Middle frontal gyrus (tissue), 1 donor: ENCODE measurements around the gene RCVRN.
A peak's percentile ranks its signal among the peaks of the same experiment; 100 is the strongest.
"Not testable (repeated sequence)": the region's sequence is repeated elsewhere in the genome, so short reads cannot be mapped to it uniquely, and the experiment has no call there.

Source experiments
- DNase-seq: peaks from one replicate; pipeline ENCODE4 v3.0.0-alpha.2; 2015; ENCODE audit warnings: low spot score; ENCODE audit errors: extremely low spot score

Gene RCVRN

DNA sequence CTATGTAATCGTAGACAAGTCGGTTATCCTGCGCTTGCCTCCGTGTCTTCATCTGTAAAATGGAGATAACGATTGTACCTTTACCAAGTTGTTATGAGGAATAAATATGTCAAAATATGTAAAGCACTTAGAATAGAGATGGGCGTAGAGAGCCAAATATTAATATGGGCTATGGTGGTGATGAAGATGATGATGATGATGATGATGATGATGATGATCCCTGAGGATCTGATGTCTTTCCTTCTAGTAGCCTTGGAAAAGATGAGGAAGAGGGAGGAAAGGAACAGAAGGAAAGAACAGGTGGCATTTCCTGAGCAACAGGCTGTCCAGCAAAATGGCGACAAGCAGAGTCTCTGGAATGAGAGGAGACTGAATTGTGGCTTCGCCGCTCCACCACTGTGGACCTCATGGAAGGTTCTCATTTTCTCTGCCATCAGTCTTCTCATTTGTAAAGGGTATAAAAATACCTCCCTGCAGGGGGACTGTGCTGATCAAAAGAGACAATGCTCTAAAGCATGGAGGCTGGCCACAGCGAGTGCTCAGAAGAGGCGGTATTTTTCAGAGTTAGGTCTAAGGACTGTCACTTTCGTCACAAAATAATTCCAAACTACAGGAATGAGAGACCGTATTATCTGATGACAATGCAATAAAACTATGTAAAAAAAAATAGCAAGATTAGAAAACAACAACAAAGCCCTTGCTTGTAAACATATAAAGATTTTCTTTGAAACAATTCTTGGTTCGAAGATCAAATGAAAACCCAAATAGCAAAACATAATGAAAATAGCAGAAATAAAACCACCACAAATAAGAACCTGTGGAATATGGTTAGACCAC, 17.2 kb upstream of the RCVRN start:
- no peak for DNase-seq

DNA sequence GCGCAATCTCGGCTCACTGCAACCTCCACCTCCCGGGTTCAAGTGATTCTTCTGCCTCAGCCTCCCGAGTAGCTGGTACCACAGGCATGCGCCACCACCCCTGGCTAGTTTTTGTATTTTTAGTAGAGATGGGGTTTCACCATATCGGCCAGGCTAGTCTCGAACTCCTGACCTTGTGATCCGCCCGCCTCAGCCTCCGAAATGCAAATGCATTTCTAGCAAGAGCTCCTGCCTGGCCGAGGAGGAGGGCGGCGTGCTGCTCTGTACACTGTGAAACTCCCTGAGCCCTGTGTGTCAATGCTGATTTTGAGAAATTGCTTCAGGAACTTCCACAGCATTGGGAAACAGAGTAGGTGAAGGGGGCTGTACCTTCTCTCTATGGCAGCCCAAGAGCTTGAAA, 16.1 kb upstream of the RCVRN start:
- DNase-seq, result not testable (repeated sequence)

DNA sequence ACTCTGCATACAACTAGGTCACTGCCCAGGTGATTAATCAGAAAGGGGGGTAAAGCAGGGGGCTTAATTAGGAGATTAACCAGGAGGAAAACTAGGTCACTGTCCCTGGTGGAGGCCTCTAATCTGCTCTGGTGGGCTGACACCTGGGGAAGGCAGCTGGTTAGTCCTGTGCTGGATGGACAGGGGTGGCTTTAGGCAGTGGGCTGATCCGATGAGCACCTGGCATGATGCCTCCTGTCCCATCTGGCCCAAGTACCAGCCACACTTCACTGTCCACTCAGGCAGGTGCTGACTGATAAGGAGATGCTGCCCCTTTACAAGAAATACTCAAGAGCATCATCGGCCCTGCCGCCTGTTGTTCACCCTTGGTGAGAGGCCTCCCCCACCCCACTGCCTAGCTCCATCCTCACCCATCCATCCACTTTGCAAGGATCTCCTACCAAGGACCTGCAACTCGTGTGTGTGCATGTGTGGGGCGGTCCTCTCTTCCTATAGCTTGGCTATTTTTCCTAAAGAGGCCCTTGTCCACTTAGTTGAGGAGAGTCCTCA, 13.8 kb upstream of the RCVRN start:
- no peak for DNase-seq

DNA sequence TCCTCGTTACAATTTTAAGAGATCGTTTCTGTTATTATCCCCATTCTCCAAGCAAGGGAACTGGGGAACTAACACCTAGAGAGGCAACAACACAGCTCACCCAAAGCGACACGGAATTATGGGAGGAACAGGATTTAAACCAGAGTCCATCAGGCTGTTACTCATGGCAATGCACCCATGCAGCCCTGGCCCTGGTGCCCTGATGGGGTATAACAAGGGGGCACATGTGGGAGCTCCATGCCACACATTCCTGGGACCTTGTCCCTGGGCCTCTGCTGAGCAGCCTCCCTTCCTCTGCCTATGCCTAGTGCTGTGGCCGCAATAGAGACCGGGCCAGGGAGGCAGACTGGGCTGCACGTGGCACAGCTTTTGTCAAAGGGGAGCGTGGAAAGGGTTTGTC, 13.3 kb upstream of the RCVRN start:
- DNase-seq, result no peak

DNA sequence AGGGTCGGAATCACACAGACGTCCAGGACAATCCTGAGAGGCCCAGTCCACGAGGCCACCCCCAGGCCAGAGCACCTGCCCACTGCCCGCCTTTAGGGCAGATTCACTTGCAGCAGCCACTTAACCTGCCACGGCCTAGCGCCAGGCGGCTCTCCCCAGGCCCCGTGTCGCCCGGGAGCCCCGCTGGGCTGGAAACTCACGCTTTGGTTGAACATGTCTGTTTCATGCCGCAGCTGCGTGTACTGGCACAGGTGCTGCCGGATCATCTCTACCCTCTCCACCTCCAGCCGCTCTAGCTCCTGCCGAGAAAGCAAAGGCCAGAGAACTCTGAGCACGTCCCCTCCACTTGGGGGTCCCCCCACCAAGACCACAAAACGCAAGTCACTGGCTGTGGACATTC, 12.7 kb upstream of the RCVRN start:
- no peak for DNase-seq

DNA sequence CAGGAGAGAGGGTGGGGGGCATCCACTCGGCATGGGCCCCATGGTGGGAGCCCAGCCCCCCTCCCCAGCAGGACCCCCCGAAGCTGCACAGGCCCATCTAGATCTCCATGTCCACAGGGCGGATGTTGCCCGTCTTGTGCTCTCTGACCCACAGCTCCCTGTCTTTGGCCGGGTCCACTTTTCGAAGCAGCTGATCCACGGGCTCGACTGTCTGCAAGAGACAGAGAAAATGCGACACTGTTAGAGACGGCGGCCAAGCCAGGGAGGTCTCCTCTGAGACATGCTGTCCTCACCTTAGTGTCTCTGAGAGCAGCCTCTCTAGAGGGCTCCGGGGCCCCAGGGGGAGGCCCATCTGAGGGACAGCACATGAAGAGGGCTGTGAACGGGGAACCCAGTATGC, 12.1 kb upstream of the RCVRN start:
- DNase-seq, result no peak

DNA sequence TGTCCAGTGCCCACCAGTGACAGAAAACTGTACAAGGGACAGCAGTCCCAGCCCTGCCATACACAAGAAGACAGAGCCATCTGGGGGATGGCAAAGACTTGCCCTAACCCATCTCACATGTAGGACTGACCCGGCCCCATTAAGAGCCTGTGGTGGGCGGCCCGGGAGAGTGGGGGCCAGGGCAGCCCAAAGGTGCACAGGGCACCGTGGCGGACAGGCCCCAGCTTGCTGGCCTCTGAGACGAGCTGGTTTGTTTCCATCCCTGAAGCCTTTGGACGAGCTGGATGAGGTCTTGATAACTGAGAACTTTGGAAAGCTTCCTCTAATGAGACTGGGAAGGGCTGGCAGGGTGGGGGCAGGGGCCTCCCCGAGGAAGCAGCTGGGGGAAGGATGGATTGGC, 11.0 kb upstream of the RCVRN start:
- no peak for DNase-seq

DNA sequence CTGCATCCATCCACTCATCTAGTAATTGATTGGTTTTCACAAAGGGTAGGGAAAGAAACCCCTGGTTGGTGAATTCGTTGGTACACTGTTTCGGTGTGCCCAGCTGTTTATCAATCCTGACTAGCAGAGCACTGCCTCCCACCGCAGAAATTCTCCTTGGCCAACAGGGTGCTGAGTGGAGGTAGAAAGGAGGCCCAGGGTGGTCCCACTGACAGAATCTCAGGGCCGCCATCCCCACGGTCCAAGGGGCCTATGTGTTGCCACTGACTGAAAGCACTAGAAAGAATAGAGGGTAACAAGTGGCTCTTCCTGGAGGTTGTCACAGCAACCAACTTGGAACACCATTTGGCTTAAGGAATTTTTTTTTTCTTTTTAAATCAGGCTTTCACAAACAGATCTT, 8.4 kb upstream of the RCVRN start:
- no peak for DNase-seq

DNA sequence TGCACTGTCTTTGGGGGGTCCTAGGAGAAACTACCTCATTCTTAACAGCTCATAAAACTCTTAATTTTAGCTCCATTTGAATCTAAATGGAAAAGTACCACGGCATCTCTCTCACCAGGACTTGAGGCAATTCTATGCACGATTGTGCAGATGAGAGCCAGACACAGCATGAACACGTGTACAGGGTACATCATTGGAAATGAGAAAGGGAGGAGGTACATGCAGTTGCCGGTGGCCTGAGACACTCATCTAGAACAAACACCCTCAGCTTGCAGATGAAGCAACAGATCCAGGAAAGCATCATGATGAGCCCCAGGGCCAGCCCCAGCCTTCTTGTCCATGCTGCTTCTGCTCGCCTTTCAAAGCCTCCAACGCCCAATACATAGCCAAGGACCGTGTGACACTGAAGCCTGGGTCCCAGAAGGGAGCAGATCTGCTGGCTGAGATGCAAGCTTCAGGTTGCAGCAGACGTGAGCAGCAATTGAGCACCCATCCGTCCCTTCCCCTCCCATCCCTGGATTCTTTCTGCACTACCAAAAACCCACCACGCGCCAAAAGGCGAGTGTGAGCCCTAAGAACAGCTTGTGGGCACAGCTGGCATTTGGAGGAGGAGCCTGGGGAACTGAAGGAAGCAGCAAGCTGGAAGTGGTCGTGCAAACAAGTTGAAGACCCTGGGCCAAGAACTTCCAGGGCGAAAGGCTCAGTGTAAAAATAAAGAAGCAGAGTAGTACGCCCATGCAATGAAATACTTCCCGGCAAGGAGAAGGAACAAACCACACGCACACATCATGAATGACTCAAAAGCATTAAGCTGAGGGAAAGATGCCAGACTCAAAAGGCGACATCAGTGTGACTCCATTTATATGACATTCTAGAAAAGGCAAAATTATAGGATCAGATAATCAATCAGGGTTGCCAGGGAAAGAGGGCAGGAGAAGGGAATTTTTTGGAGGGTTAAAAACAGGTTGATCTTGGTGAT, 7.3 kb upstream of the RCVRN start:
- peak; percentile 41 for DNase-seq

DNA sequence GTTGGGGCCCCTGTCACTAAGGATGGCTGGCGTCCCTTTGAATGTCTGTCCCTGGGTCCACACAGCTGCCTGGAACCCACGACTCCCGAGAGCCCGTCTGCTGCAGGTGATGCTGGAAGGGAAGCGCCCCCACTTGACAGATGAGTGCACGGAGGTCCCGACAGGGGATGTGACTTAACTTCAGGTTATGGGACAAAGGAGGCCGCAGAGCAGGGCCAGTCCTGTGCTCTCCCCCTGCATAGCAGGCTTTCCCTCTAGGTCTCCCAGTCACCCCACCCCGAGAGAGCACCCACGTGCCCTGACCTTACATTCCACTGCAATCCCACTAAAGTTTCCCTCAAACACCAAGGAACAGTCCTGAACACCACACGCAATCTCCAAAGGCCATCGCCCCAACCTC, 6.0 kb upstream of the RCVRN start:
- DNase-seq, result no peak

DNA sequence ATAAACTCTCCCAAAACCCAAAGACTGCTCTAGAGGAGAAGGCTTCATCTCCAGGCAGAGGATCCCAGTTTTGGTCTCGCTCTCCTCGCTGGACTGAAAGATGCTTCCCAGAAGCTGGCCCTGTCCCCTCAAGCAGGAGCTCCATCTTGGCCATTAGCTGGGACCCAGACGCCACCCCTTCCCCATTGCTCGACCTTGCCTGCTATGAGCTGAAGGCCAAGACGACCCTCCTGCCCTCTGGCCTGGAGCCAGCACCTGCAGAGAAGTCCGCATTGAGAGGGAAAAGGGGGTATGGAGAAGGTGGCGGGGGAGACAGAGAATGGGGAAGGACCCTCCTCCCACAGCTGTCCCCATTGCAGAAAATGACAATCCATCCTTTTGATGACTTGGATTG, 3.6 kb upstream of the RCVRN start:
- no peak for DNase-seq

DNA sequence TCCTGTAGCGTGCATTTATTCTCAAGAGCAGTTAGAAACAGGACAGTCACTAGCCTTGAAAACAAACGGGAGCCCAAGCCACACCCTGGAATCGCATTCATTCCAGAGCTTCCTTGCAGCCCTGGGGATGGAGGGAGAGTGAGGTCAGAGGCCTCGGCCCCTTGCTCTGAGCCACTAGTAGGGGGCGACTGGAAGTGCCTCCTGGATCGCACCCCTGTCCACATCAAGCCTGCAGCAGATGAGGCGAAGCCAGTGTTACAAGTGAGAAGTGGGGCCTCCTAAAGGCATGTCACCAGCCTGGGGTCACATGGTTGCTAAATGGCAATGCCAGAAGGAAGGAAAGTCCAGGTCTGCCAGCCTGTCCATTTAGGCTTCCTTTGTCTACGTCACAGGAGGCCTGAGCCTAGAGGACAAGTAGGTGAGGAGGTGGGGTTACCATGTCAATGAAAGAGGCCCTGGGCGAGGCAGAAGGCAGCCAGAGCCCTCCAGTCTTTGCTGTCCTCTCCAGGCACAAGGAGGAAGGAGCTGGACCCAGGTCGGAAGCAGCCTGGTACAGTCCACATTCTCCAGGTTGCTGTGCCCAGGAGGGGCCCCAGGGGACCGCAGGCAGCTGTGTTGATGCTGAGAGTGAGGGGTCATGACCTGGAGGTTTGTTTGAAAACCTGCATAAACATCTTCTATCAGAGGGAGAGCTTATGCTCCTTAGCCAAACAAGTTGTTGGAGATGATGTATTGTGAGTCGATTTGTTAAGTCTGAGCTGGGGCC, 3.0 kb upstream of the RCVRN start:
- no peak for DNase-seq

DNA sequence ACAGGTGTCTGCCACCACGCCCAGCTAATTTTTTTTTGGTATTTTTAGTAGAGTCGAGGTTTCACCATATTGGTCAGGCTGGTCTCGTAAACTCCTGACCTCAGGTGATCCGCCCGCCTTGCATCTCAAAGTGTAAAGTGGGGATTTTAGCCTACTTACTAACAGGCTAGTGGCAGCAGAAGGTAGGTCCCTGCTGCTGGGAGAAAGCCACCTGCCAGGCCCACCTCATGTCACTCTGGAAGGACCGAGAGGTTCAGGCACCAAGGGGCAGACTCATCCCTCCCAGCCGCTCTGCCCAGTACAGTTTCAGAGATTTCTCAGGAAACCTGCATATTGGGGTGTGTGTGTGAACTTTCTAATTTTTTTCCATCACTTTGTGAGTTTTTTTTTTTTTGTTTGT, 2.1 kb upstream of the RCVRN start:
- no peak for DNase-seq

DNA sequence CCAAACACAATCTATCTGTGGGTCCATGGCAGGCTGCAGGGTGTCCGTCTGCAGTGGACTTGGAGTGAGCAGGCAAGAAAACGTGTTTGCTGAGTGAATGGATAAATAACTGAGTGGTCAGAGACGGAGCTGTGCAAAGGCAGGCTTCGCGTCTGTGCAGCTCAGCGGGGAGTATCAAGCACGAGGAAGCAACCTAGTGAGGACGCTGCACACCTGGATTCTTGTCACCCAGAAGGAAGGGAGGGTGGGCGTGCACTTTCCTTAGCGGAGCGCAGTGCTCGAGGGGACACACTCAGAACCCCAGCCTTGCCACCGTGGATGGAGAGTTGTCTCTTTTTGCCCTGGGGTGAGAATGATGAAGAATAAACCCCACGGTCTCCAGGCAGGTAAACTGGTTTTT, 1.5 kb upstream of the RCVRN start:
- DNase-seq, result no peak

DNA sequence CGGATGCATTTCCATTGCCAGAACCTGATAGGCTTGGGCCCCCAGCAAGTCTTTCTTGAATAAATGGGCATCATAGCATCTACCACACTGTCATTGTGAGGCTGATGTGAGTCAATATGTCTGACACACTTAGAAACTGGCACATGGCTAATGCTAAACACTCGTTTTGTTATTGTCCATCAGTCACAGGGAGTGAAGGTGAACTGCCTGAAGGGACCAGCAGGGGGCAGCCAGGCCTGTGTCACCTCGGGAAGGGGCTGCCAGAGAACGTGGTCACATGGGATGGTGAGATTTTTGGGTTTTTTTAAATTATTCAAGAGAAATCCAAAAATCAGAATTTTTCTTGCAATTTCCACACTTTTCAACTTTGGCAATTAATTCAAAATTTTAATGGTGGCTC, 831 bp upstream of the RCVRN start:
- no peak for DNase-seq

DNA sequence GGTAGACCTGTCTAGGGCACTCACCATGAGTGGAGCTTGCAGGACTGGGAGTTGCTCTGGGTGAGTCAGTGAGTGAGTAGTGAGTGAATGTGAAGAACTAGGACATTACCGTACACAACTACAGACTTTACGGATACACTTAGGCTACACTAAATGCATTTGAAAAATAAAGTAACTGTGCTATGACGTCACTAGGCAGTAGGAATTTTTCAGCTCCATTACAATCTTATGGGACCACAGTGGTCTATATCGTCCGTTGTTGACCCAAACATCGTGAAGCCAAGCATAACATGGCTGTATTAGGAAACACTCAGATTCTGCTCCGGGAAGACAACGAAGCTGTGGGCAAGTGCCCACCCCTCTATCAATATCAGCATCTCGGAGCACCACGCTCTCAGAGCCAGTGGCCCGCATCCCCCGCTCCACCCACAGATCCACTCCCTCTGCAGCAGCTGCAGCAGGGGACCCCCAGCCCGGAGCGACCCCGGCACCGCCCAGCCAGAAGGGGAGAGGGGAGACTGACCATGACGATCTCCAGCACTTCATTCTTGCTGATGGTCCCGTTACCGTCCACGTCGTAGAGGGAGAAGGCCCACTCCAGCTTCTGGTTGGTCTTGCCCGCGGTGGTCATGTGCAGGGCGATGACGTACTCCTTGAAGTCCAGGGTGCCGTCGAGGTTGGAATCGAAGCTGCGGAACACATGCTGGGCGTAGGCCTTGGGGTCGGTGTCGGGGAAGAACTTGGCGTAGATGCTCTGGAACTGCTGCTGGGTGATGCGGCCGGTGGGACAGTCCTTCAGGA, 594 bp downstream of the RCVRN start:
- no peak for DNase-seq

DNA sequence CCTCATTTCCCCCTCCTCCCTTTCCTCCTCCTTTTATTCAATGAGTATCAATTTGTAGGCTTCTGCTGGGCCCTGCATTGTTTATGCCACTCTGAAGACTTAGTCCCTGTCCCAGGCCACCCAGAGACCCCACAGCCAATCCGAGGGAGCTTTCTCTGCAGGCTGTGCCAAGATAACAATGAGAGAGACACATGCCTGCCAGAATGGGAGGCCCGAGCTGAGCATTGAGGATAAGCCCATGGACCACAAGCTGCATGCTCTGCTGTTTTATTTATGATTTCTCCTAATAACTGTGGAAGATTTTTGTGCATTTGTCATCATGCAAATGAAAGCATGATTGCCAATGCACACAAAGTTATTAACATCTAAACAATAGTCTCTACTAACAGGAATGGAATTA, 3.0 kb downstream of the RCVRN start:
- no peak for DNase-seq

DNA sequence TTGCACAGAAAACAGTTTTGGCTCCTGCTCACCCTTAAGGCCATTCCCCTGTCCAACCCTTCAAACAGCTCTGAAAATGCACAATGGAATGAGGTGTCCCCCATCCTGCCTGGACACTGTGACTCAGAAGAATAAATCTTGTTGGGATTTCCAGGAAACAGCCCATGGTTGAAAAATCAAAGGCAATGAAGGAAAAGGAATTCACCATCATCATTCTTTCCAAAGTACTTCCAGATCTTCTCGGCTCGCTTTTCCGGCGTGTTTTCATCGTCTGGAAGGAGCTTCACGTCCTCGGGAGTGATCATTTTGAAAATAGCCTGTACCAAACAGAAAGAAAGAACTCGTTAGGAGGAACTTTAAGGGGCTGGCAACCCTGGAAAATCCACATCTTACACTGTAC, 4.3 kb downstream of the RCVRN start:
- no peak for DNase-seq

DNA sequence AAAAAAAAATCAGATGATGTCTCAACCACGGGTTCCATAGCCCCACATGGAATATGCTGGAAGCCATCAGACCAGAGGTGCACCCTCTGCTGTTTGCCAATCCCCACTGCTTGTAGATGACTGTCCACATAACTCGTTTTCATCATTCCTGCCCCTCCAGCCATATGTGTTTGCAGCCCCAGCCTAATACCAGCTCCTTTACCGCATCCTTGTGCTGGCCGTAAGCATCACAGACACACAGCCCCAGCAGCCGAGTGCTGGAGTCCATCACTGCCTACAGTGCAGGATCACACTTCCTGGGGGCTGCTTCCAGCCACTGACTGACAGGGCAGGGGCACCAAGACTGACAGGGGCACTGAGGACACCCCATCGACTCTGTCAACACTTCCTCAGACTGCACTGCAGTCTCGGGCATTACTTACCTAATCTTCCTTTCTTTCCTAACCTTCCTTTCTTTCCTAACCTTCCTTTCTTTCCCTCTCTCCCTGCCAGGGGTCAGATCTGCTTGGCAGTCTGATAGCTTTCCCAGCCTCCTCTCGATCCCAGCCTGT, 5.0 kb downstream of the RCVRN start:
- DNase-seq, result no peak

DNA sequence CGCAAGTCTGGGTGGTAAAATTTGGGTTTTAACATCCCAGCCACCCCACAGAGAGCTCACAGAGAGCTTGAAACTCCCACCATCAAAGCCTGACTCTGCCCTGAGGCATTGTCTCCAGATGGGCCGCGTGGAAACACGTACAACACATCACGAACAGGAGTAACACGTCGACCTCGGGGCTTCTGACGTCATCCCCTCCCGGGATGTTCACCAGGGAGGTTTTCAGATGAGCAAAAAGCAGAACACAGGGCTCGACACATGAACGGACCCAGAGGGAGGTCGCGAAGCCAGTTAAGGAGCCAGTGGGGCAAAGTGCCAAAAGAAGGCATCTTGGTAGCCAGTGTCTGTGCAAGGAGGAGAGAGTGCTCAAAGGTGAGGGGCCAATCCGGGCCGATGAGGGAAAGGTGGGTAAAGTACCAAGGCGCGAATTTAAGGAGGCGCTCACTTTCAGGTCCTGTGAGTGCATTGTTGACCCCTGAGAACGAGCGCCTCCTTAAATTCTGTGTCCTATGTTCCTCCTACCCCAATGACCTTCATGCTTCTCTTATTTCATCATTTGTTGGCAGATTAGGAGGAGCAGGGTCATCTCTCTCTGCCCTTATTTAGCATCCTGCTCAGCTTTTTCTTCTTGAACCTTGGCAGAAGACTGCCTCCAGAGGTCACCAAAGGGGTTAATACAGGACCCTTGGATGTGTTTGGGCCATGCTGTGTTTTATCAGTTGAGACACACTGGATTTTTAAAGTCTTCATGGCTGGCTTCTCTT, 5.6 kb downstream of the RCVRN start:
- DNase-seq, result no peak
